ENCODE measurements around the gene TBC1D13. TPM values are rescaled to one million over a fixed set of nuclear protein-coding genes. Genes with fewer than 3 reads are reported as not detected.

The TBC1D13 gene
- total and polyA plus RNA-seq, 2 of the 13 experiments (the other 11 are each of a cell fraction or from before 2014, with no cell fraction given): 17.9 to 19.7 TPM

DNA sequence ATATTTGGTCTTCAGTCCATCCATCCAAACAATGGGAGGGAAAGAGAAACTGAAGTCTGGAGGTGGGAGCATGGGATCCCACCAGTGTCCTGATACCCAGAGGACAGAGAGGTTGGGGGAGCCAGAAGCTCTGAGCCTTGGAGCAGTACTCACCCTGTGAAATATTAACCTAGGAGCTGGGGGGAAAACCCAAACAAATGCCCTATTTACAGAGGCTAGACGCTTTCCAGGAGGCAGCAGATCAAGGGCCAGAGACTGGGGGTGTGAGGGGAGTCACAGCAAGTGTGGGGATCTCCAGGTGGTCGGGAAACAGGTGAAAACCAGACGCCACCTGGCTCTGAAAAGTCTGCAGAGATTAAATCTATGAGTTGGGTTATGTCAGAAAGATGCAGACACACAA is 21.6 kb upstream of the TBC1D13 start (continued):
- TF ChIP-seq, protein P1, sequence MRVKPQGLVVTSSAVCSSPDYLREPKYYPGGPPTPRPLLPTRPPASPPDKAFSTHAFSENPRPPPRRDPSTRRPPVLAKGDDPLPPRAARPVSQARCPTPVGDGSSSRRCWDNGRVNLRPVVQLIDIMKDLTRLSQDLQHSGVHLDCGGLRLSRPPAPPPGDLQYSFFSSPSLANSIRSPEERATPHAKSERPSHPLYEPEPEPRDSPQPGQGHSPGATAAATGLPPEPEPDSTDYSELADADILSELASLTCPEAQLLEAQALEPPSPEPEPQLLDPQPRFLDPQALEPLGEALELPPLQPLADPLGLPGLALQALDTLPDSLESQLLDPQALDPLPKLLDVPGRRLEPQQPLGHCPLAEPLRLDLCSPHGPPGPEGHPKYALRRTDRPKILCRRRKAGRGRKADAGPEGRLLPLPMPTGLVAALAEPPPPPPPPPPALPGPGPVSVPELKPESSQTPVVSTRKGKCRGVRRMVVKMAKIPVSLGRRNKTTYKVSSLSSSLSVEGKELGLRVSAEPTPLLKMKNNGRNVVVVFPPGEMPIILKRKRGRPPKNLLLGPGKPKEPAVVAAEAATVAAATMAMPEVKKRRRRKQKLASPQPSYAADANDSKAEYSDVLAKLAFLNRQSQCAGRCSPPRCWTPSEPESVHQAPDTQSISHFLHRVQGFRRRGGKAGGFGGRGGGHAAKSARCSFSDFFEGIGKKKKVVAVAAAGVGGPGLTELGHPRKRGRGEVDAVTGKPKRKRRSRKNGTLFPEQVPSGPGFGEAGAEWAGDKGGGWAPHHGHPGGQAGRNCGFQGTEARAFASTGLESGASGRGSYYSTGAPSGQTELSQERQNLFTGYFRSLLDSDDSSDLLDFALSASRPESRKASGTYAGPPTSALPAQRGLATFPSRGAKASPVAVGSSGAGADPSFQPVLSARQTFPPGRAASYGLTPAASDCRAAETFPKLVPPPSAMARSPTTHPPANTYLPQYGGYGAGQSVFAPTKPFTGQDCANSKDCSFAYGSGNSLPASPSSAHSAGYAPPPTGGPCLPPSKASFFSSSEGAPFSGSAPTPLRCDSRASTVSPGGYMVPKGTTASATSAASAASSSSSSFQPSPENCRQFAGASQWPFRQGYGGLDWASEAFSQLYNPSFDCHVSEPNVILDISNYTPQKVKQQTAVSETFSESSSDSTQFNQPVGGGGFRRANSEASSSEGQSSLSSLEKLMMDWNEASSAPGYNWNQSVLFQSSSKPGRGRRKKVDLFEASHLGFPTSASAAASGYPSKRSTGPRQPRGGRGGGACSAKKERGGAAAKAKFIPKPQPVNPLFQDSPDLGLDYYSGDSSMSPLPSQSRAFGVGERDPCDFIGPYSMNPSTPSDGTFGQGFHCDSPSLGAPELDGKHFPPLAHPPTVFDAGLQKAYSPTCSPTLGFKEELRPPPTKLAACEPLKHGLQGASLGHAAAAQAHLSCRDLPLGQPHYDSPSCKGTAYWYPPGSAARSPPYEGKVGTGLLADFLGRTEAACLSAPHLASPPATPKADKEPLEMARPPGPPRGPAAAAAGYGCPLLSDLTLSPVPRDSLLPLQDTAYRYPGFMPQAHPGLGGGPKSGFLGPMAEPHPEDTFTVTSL (CRISPR knock-in tag; IDR thresholded peaks at IDR 0.05; ENCODE audit: borderline replicate concordance): no peak
- TF ChIP-seq SOX5 (CRISPR knock-in tag; IDR thresholded peaks at IDR 0.05; ENCODE audit: borderline replicate concordance): peak; percentile 13; the same call in 1 of the 2 replicates
- TF ChIP-seq ZNF674 (CRISPR knock-in tag; IDR thresholded peaks at IDR 0.05; ENCODE audit: low read depth): no peak
- 0 out of 2 replicates have a peak, but pooled peaks have one; percentile 9 for TF ChIP-seq SALL1 (CRISPR knock-in tag; IDR thresholded peaks at IDR 0.05)
- TF ChIP-seq NR2F2 (IDR thresholded peaks at IDR 0.05; ENCODE audit: borderline replicate concordance, low read depth): no peak
- TF ChIP-seq ZNF264 (CRISPR knock-in tag; IDR thresholded peaks at IDR 0.05): no peak
- no peak for TF ChIP-seq NRL (CRISPR knock-in tag; IDR thresholded peaks at IDR 0.05; ENCODE audit: borderline replicate concordance)
- TF ChIP-seq, protein P2, sequence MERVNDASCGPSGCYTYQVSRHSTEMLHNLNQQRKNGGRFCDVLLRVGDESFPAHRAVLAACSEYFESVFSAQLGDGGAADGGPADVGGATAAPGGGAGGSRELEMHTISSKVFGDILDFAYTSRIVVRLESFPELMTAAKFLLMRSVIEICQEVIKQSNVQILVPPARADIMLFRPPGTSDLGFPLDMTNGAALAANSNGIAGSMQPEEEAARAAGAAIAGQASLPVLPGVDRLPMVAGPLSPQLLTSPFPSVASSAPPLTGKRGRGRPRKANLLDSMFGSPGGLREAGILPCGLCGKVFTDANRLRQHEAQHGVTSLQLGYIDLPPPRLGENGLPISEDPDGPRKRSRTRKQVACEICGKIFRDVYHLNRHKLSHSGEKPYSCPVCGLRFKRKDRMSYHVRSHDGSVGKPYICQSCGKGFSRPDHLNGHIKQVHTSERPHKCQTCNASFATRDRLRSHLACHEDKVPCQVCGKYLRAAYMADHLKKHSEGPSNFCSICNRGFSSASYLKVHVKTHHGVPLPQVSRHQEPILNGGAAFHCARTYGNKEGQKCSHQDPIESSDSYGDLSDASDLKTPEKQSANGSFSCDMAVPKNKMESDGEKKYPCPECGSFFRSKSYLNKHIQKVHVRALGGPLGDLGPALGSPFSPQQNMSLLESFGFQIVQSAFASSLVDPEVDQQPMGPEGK (CRISPR knock-in tag; IDR thresholded peaks at IDR 0.05): peak; percentile 58
- no peak for TF ChIP-seq ZNF598 (CRISPR knock-in tag; IDR thresholded peaks at IDR 0.05; ENCODE audit: borderline replicate concordance)
- TF ChIP-seq, protein P3, sequence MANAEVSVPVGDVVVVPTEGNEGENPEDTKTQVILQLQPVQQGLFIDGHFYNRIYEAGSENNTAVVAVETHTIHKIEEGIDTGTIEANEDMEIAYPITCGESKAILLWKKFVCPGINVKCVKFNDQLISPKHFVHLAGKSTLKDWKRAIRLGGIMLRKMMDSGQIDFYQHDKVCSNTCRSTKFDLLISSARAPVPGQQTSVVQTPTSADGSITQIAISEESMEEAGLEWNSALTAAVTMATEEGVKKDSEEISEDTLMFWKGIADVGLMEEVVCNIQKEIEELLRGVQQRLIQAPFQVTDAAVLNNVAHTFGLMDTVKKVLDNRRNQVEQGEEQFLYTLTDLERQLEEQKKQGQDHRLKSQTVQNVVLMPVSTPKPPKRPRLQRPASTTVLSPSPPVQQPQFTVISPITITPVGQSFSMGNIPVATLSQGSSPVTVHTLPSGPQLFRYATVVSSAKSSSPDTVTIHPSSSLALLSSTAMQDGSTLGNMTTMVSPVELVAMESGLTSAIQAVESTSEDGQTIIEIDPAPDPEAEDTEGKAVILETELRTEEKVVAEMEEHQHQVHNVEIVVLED (CRISPR knock-in tag; IDR thresholded peaks at IDR 0.05; ENCODE audit: borderline replicate concordance): no peak
- TF ChIP-seq ZNF75D (CRISPR knock-in tag; IDR thresholded peaks at IDR 0.05; ENCODE audit: borderline replicate concordance): no peak
- no peak for TF ChIP-seq CEBPG (CRISPR knock-in tag; IDR thresholded peaks at IDR 0.05)
- TF ChIP-seq FLYWCH1 (CRISPR knock-in tag; IDR thresholded peaks at IDR 0.05): no peak
- TF ChIP-seq, protein P4, sequence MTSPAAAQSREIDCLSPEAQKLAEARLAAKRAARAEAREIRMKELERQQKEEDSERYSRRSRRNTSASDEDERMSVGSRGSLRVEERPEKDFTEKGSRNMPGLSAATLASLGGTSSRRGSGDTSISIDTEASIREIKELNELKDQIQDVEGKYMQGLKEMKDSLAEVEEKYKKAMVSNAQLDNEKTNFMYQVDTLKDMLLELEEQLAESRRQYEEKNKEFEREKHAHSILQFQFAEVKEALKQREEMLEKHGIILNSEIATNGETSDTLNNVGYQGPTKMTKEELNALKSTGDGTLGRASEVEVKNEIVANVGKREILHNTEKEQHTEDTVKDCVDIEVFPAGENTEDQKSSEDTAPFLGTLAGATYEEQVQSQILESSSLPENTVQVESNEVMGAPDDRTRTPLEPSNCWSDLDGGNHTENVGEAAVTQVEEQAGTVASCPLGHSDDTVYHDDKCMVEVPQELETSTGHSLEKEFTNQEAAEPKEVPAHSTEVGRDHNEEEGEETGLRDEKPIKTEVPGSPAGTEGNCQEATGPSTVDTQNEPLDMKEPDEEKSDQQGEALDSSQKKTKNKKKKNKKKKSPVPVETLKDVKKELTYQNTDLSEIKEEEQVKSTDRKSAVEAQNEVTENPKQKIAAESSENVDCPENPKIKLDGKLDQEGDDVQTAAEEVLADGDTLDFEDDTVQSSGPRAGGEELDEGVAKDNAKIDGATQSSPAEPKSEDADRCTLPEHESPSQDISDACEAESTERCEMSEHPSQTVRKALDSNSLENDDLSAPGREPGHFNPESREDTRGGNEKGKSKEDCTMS (CRISPR knock-in tag; conservative IDR thresholded peaks at IDR 0.05): no peak
- TF ChIP-seq, protein P5, sequence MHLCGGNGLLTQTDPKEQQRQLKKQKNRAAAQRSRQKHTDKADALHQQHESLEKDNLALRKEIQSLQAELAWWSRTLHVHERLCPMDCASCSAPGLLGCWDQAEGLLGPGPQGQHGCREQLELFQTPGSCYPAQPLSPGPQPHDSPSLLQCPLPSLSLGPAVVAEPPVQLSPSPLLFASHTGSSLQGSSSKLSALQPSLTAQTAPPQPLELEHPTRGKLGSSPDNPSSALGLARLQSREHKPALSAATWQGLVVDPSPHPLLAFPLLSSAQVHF (CRISPR knock-in tag; IDR thresholded peaks at IDR 0.05): no peak
- no peak for TF ChIP-seq ZNF30 (CRISPR knock-in tag; IDR thresholded peaks at IDR 0.05)
- TF ChIP-seq ZNF841 (CRISPR knock-in tag; IDR thresholded peaks at IDR 0.05; ENCODE audit: borderline replicate concordance): no peak
